Measurements from ENCODE around the gene MAGI1.

The MAGI1 gene

DNA sequence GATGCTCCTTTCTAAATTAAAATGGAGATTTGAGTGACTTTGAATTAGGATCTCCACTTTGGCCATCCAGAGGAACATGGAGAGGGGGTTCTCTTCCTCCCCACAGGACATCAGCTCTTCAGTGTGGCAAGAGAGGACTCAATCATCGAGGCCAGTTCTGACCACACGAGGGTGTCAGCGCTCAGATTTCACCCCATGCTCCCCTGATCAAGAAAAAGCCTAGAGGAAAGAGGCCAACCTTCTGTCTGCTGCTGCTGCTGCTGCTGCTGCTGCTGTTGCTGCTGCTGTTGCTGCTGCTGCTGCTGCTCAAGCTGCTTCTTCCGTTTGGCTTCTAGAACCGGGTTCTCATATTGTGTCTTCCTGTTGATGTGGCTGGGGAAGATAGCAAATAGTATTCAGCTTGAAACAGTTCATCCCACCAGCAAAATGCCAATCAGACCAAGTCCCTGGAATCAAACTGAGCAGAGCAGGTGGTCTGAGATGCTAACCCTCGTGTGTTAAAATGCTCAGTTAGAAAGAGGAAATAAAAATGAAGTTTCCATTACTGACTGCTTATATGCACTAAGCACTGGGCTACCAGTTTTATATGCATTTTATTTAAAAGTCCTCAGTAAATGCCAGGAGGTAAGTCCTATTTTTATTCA, 599.0 kb downstream of the MAGI1 start:
- no peak for DNase-seq

GRCh38 chr3:65438612-65439011, 600.1 kb downstream of the MAGI1 start:
- no peak for DNase-seq

DNA sequence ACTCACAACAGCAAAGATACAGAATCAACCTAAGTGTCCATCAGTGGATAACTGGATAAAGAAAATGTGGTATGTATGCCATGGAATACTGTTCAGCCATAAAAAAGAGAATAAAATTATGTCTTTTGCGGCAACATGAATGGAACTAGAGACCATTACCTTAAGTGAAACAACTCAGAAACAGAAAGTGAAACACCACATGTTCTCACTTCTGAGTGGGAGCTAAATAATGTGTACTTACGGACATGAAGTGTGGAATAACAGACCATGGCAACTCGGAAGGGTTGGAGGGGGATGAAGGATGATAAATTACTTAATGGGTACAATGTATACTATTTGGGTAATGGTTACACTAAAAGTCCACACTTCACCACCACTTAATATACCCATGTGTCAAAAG, 600.6 kb downstream of the MAGI1 start:
- no peak for DNase-seq

GRCh38 chr3:65436580-65436979, 602.1 kb downstream of the MAGI1 start:
- no peak for DNase-seq

GRCh38 chr3:65433480-65433879, 605.2 kb downstream of the MAGI1 start:
- DNase-seq, result no peak

DNA sequence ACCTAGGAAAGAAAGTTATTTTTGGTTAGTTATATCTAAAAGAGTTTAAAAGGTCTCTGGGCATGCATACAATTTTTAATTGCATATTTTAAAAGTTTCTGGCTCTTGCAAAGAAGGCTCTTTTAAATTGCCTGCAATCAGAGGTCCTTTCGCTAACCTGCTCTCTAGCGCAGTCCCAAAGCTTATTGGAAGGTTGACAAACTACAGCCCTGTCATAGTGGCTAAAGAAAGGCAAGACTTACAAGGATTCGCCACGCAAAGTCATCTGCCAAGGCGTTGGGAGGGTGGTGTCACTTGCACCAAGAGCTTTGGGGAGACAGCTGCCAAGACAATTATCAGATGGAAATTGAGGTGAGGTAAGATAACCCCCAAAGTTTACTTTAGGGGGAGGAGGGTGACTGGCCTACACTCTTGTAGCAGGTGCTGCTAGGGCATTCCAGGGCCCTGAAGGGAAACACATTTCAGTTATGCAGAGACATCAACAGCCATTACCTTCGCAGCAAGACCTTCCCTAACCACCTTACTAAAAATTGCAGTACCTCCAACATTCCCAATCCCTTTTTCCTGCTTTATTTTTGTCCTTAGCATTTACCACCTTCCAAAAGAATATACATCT, 606.2 kb downstream of the MAGI1 start:
- DNase-seq, result no peak

DNA sequence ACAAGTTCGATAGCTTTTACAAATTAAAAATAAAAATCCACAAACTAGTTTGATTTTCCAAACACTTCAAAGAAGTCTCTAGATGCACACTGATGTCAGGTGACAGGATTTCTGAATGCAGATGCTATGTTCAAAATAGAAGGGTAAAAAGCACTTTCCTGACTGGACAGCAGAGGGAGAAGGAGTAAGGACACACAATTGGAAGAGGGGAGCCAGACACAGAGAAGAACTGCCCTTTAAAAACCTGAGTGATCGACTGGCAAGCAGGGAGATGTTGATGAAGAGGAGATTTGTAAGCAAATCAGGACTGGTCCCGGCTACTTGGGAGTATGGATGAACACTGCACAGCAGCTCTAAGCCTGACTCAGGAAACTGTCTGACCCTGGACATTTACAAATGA, 612.8 kb downstream of the MAGI1 start:
- no peak for DNase-seq

GRCh38 chr3:65422154-65422553, 616.6 kb downstream of the MAGI1 start:
- DNase-seq, result no peak

- DNase-seq, result no peak
These were observed 619.5 kb downstream of the MAGI1 start for GRCh38 chr3:65419233-65419632.

DNA sequence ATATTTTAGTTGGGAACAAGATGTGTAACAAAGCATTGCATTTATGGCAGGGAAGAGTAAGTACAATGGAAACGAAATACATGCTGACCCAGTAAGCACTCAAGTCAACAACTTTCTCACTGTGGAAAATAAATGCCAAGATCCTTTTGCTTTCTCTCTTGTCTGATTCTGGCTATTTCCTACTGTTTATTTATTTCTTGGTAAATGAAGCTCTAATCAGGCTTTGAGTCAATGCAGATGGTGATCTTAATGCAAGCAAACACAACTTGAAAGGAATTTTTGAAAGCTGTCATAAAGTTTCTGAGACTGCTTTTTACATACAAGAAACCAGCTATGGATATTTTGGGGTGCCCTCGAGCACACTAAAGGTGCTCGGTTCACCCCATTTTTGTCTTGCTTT, 624.8 kb downstream of the MAGI1 start:
- DNase-seq, result no peak

DNA sequence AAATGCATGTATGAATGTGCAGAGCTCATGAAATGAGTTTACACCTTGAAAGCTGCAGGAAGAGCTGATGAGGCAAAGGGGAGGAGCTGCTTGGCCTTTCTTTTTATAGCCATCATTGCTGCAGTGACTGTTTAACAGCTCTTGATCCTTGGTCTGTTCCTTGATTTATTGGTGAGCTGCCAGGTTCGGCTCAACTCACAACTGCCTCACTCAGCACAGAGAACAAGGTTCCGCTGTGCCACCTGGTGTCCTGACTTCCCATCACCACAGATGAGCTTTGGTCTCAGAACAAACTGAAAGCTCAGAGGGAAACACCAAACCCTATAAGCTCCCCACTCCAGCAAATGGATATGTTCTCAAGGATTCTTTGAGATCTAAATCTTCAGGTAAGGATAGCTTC, 626.1 kb downstream of the MAGI1 start:
- DNase-seq, result no peak

DNA sequence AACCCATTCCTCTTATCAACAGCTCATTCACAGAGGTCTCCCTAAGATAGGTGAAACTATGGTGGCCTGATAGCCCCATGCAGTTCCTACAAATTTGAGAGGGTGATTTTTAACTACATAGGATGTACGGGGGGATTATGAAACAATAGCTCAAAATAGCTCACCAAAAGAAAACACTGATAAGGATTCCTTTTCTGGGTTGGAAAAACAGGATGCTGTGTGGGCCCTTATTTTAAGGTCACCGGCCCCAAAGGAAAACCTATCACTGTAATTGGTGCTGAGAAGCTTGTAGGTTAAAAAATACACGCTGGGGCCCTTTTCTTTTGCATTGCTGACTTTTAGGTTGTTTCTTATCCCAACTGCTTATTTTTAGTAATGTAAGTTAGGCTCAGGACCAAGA, 627.4 kb downstream of the MAGI1 start:
- DNase-seq, result no peak

DNA sequence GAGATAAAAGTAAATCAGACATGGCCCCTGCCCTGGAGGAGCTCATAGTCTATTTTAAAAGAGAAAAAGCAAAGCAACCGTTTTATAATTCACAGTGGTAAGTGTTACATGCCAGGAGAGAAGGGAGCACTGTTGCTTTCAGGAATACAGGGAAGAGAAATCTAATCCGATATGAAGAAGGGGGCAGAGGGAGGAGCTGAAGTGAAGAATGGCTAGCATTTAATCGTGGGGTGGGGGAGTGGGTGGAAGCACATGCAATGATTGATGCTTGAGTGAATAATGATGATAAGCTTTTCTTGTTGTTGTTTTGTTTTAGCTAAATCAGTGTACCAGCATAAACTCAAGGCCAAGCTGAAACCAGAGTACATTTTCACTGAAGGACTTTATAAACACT, 629.5 kb downstream of the MAGI1 start:
- DNase-seq, result no peak

DNA sequence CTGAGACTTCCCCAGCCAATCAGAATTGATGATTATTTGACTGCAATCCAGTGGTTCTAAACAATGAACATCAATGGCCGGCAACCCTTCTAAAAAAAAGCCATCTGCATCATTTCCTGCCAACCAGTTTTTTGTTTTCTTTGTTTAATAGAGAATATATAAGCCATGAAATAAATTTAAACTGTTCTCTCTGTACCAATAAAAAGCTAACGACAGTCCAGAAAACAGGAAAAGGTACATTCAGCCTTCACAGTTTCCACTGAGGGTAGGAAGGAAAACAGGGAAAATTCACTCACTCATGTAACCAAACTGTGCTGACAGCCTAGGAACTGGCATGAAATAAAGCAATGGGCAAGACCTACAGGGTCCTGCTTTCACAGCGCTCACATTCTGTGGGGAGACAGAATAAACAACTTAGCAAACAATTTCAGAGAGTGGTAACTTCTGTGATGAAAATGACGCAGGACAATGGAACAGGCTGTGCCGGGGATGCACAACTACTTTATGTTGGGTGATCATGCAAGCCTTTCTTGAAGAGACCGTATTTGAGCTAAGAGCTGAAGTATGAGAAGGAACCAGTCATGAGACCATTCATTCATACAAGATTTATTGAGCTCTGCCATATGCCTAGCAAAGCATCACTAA, 630.1 kb downstream of the MAGI1 start:
- no peak for DNase-seq

DNA sequence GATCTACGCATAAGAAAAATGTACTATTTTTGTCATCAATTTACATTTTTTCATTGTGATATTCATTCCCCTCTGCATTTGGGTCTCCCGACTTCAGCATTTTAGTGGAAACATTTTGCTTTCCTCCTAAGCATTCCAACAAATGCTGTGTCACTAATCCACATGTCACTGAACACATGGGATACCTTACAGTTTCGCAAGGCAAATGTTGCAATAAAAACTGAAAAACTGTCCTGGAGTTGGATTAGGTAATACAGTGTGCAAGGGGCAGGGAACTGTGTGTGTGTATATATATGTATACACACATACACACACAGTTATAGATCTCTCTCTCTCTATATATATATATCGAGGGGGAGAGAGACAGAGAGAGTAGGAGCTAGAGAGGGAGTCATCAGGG, 632.2 kb downstream of the MAGI1 start:
- no peak for DNase-seq

GRCh38 chr3:65402597-65402996, 636.1 kb downstream of the MAGI1 start:
- DNase-seq, result no peak

- no peak for DNase-seq
These were observed 637.1 kb downstream of the MAGI1 start for GRCh38 chr3:65401359-65402305.

GRCh38 chr3:65400899-65401298, 637.8 kb downstream of the MAGI1 start:
- DNase-seq, result no peak

DNA sequence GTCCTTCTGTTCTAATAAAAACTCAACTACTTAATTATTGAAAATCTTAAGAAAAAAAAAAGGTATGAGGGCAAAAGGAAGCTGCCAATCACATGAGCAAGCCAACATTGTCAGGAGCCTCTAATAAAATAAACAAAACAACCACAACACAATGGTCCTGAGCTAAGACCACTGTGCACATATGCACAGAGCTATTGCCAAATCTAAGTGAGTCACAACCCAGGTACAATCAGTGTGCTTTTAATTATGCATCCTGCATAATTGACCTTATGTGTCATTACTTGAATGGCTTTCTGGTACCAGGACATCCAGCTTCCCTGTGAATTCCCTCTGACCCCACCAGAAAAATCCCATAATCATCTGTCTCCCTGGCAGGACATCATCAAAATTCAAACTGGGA, 639.8 kb downstream of the MAGI1 start:
- no peak for DNase-seq

- DNase-seq, result no peak
These were observed 642.6 kb downstream of the MAGI1 start for GRCh38 chr3:65396078-65396477.

- DNase-seq, result no peak
These were observed 647.6 kb downstream of the MAGI1 start for GRCh38 chr3:65391068-65391467.

- no peak for DNase-seq
These were observed 652.9 kb downstream of the MAGI1 start for GRCh38 chr3:65385805-65386204.

GRCh38 chr3:65381496-65382010, 657.2 kb downstream of the MAGI1 start:
- DNase-seq, result no peak

All from activated T-cell treated with anti-CD3 and anti-CD28 coated beads for 4 hours (primary cell).